Liver (tissue), 9 donors: ENCODE data around the gene C14orf93. TPM values are rescaled to one million over a fixed set of nuclear protein-coding genes. Genes with fewer than 3 reads are reported as not detected.

Experiments used
- DNase-seq: peaks from one replicate; pipeline ENCODE4 v3.0.0-alpha.2; 2017; ENCODE audit warnings: low spot score
- H3K27ac ChIP-seq, 2 donors: one replicate each; pipeline ENCODE4 v1.7.0; 2013; ENCODE audit warnings: inconsistent platforms in 2 of 2, low read length in 2 of 2, control low read depth in 1 of 2, low read depth in 1 of 2, mild to moderate bottlenecking in 1 of 2
- H3K27me3 ChIP-seq, 4 donors: one replicate each; pipeline versions ENCODE4 v1.6.1 to v1.7.0; 2013; ENCODE audit warnings: low read length in 3 of 4, inconsistent platforms in 1 of 4, mild to moderate bottlenecking in 1 of 4, moderate library complexity in 1 of 4; ENCODE audit not compliant: control insufficient read depth in 4 of 4, insufficient read depth in 4 of 4
- H3K36me3 ChIP-seq, 4 donors: one replicate each; pipeline versions ENCODE4 v1.6.1 to v1.7.0; 2013; ENCODE audit warnings: low read length in 3 of 4, mild to moderate bottlenecking in 3 of 4, low read depth in 1 of 4, moderate library complexity in 1 of 4; ENCODE audit not compliant: control insufficient read depth in 4 of 4, insufficient read depth in 3 of 4
- H3K4me1 ChIP-seq, 4 donors: one replicate each; pipeline versions ENCODE4 v1.6.1 to v1.7.0; 2013; ENCODE audit warnings: low read length in 3 of 4, mild to moderate bottlenecking in 3 of 4, moderate library complexity in 1 of 4; ENCODE audit not compliant: control insufficient read depth in 4 of 4, insufficient read depth in 4 of 4
- H3K4me3 ChIP-seq, 3 donors: one replicate each; pipeline versions ENCODE4 v1.6.1 to v1.7.0; 2013; ENCODE audit warnings: low read length in 3 of 3, control low read depth in 1 of 3, low read depth in 1 of 3, mild to moderate bottlenecking in 1 of 3
- H3K9ac ChIP-seq, 2 donors: one replicate each; pipeline ENCODE4 v1.7.0; 2013; ENCODE audit warnings: low read length in 2 of 2, mild to moderate bottlenecking in 2 of 2, moderate library complexity in 2 of 2, control low read depth in 1 of 2, low read depth in 1 of 2
- H3K9me3 ChIP-seq, 4 donors: one replicate each; pipeline versions ENCODE4 v1.6.1 to v1.7.0; 2013; ENCODE audit warnings: low read length in 3 of 4; ENCODE audit not compliant: control insufficient read depth in 4 of 4
- ATF3 ChIP-seq: IDR thresholded peaks from 2 replicates; pipeline ENCODE4 v1.6.1; 2016; ENCODE audit warnings: antibody characterized with exemption
- CTCF ChIP-seq: fragments of 150-350 bp; IDR thresholded peaks from 2 replicates; pipeline ENCODE4 v1.5.1; 2017; ENCODE audit warnings: improper control_type of control experiment, low read depth, low read length; ENCODE audit not compliant: missing input control
- EGR1 ChIP-seq, 2 donors: IDR thresholded peaks; 2 replicates each; pipeline ENCODE4 v1.6.1; 2016 to 2018; ENCODE audit warnings: antibody characterized with exemption in 2 of 2, low read depth in 2 of 2
- FOXA1 ChIP-seq: IDR thresholded peaks from 2 replicates; pipeline ENCODE4 v1.6.1; 2016; ENCODE audit warnings: antibody characterized with exemption
- FOXA2 ChIP-seq: IDR thresholded peaks from 2 replicates; pipeline ENCODE4 v1.6.1; 2016; ENCODE audit warnings: antibody characterized with exemption
- GABPA ChIP-seq, 2 donors: IDR thresholded peaks in 1 of 2; conservative IDR thresholded peaks in 1 of 2; 2 replicates each; pipeline ENCODE4 v1.6.1; 2016; ENCODE audit warnings: antibody characterized with exemption in 2 of 2, mild to moderate bottlenecking in 1 of 2, moderate library complexity in 1 of 2
- HNF4A ChIP-seq, 2 donors: conservative IDR thresholded peaks; 2 replicates each; pipeline ENCODE4 v1.6.1; 2016; ENCODE audit warnings: antibody characterized with exemption in 2 of 2, mild to moderate bottlenecking in 2 of 2
- HNF4G ChIP-seq: IDR thresholded peaks from 2 replicates; pipeline ENCODE4 v1.6.1; 2016; ENCODE audit warnings: antibody characterized with exemption
- MAX ChIP-seq: IDR thresholded peaks from 2 replicates; pipeline ENCODE4 v1.6.1; 2016; ENCODE audit warnings: antibody characterized with exemption
- NR2F2 ChIP-seq: IDR thresholded peaks from 2 replicates; pipeline ENCODE4 v1.6.1; 2016; ENCODE audit warnings: antibody characterized with exemption
- RAD21 ChIP-seq, 2 donors: IDR thresholded peaks; 2 replicates each; pipeline ENCODE4 v1.6.1; 2016; ENCODE audit warnings: antibody characterized with exemption in 2 of 2, mild to moderate bottlenecking in 2 of 2
- REST ChIP-seq: IDR thresholded peaks from 2 replicates; pipeline ENCODE4 v1.6.1; 2016; ENCODE audit warnings: antibody characterized with exemption, mild to moderate bottlenecking
- RXRA ChIP-seq, 2 donors: IDR thresholded peaks; 2 replicates each; pipeline ENCODE4 v1.6.1; 2017 to 2018; ENCODE audit warnings: antibody characterized with exemption in 2 of 2, mild to moderate bottlenecking in 1 of 2
- SP1 ChIP-seq: IDR thresholded peaks from 2 replicates; pipeline ENCODE4 v1.6.1; 2018; ENCODE audit warnings: antibody characterized with exemption, mild to moderate bottlenecking
- TAF1 ChIP-seq: conservative IDR thresholded peaks from 2 replicates; pipeline ENCODE4 v1.6.1; 2016; ENCODE audit warnings: antibody characterized with exemption, mild to moderate bottlenecking
- YY1 ChIP-seq: IDR thresholded peaks from 2 replicates; pipeline ENCODE4 v1.6.1; 2016; ENCODE audit warnings: antibody characterized with exemption, mild to moderate bottlenecking
- ZBTB33 ChIP-seq: IDR thresholded peaks from 2 replicates; pipeline ENCODE4 v1.6.1; 2016; ENCODE audit warnings: antibody characterized with exemption
- WGBS: extraction: QIAGEN DNeasy Blood & Tissue Kit; methylation state at CpG from one replicate; pipeline ENCODE4 v1.1.7; 2013; 5-methylcytosine and 5-hydroxymethylcytosine counted together
- polyA plus RNA-seq, 2 donors: library from polyadenylated mRNA; stranded (reverse) in 1 of 2; unstranded in 1 of 2; fragments of 200-250 nt in 1 of 2; fragments of >200 nt in 1 of 2; fragmentation: Nextera tagmentation in 1 of 2; extraction: Ambion mirVana in 1 of 2; gene quantifications; one replicate each; pipeline versions ENCODE4 v1.2.1 to v1.2.3, GENCODE V29; 2013 to 2015
- total RNA-seq, 2 donors: library from RNA; depleted of rRNA; stranded (reverse); fragments of >200 nt; gene quantifications; one replicate each; pipeline ENCODE4 v1.2.3, GENCODE V29; 2014
- donor health status: healthy.
- donor health status: healthy.
- donor health status: healthy.
- donor health status: healthy.
- donor health status: healthy.

Gene C14orf93
- total and polyA plus RNA-seq, 4 donors: 2.1 to 7.1 (median 3.4) TPM

GRCh38 chr14:22978981-22979671, 30.8 kb downstream of the C14orf93 start:
- no peaks in the 10 kb centered on the region for H3K9me3 ChIP-seq
- DNase-seq: no peak
- no peak overlapping the region for H3K9ac ChIP-seq
- TF ChIP-seq GABPA (IDR thresholded peaks at IDR 0.05 in 1 of 2, conservative IDR thresholded peaks at IDR 0.05 in 1 of 2): no peak
- TF ChIP-seq EGR1 (IDR thresholded peaks at IDR 0.05; ENCODE audit: low read depth in 2 of 2): no peak
- no peak for TF ChIP-seq TAF1
- no peak for TF ChIP-seq FOXA2
- TF ChIP-seq RXRA (IDR thresholded peaks at IDR 0.05): no peak
- TF ChIP-seq MAX: no peak
- no peak for TF ChIP-seq ZBTB33
- no peak for TF ChIP-seq CTCF
- no peak for TF ChIP-seq HNF4A (conservative IDR thresholded peaks at IDR 0.05)
- TF ChIP-seq YY1: no peak
- no peak for TF ChIP-seq NR2F2
- TF ChIP-seq FOXA1: no peak
- TF ChIP-seq SP1: no peak
- TF ChIP-seq ATF3: no peak
- no peak for TF ChIP-seq HNF4G
- TF ChIP-seq RAD21 (IDR thresholded peaks at IDR 0.05): no peak
- TF ChIP-seq REST: no peak
- H3K4me3 ChIP-seq: no peak overlapping the region
- peak overlapping the region; percentile 85 to 87 for H3K27ac ChIP-seq
- 83% methylated on average over 5 of the region's 5 CpGs for WGBS
- peaks cover 16 to 92% (median 69%) of the 10 kb centered on the region in 4 donors for H3K4me1 ChIP-seq
- no peaks in the 10 kb centered on the region for H3K27me3 ChIP-seq
- H3K36me3 ChIP-seq: no peaks in the 10 kb centered on the region
